RWPE2 (cell line): ENCODE data around the gene SNX5.

Source experiments
- ATAC-seq: fragments of 200-7000 bp; cut with Tn5 transposase; 3 replicates; pipeline ENCODE4 v1.9.1; 2021; ENCODE audit warnings: low read depth
- DNase-seq: peaks from one replicate; pipeline ENCODE4 v3.0.0-alpha.2; 2020; ENCODE audit warnings: low spot score
- H3K27ac ChIP-seq: fragments of 450-650 bp; 2 replicates; pipeline ENCODE4 v1.5.1; 2017; ENCODE audit warnings: mild to moderate bottlenecking; ENCODE audit not compliant: poor library complexity, severe bottlenecking
- H3K27me3 ChIP-seq: fragments of 250-450 bp; sonication (Bioruptor Pico); 2 replicates; pipeline ENCODE4 v1.5.1; 2021; ENCODE audit warnings: mild to moderate bottlenecking, moderate library complexity; ENCODE audit not compliant: insufficient read depth, poor library complexity, severe bottlenecking
- H3K36me3 ChIP-seq: fragments of 250-450 bp; sonication (Bioruptor Pico); 2 replicates; pipeline ENCODE4 v1.5.1; 2020; ENCODE audit warnings: low read depth, mild to moderate bottlenecking, moderate library complexity
- H3K4me1 ChIP-seq: fragments of 250-450 bp; sonication (Bioruptor Pico); 2 replicates; pipeline ENCODE4 v1.5.1; 2021; ENCODE audit warnings: mild to moderate bottlenecking, moderate library complexity; ENCODE audit not compliant: insufficient read depth, poor library complexity, severe bottlenecking
- H3K4me3 ChIP-seq: fragments of 250-450 bp; sonication (Bioruptor Pico); 2 replicates; pipeline ENCODE4 v1.5.1; 2021; ENCODE audit warnings: mild to moderate bottlenecking, moderate library complexity; ENCODE audit not compliant: severe bottlenecking
- H3K9me3 ChIP-seq: fragments of 250-450 bp; sonication (Bioruptor Pico); 2 replicates; pipeline ENCODE4 v1.5.1; 2021; ENCODE audit warnings: mild to moderate bottlenecking, moderate library complexity; ENCODE audit not compliant: severe bottlenecking
- CTCF ChIP-seq: fragments of 450-650 bp; IDR thresholded peaks from one replicate; pipeline ENCODE4 v1.5.1; 2017; ENCODE audit warnings: mild to moderate bottlenecking, moderate library complexity; ENCODE audit not compliant: poor library complexity, severe bottlenecking

The SNX5 gene

DNA sequence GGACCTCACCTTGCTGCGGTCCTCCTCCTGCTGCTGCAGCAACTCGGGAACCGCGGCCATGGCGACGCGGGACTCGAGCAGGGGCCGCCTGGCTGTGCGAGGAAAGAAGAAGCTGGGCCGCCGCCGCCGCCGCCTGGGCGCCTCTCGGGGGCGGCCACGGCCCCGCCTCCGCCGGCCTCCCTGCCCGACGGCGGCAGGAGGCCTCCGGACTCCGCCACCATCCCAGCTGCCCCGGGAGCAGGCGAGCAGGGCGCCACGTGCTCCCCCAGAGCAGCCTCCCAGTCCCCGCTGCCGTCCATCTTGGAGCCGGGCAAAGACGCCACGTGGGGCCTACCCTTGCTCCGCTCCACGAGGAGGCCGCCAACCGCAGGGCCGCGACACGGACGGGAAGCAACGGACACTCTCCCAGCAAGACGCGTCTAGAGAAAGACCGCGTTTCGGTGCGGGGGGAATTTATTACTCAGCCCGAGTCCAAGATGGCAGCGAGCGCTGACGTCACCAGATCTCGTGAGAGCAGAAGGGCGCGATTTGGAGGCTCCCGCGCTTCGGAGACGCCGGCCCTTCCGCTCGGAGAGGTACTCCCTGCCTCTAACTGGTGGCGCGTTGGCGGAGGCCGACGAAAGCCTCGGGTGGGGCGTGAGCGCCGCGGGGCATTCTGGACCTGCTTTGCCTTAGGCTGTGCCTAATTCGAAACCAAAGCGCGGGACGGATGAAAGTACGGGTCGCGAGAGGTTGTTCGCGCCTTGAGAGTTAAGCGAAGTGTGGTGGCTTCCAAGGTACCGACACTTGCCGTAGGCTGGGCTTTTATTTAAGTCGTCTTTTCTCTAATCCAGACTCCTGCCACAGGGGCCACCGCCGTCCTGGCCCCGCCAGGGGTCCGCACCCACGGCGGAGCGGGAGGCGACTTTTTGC lies at the start of gene SNX5, which contains the start of gene MGME1:
Gene SNX5, minus strand, starts transcription at position 429 of the 912 bp plus-strand sequence. Its CDS starts 369 bp downstream, at position 60.
Gene MGME1, plus strand, starts transcription at position 653 of the 912 bp plus-strand sequence. CDS start 842 bp downstream, outside the sequence.
- peak; percentile 76 for ATAC-seq

DNA sequence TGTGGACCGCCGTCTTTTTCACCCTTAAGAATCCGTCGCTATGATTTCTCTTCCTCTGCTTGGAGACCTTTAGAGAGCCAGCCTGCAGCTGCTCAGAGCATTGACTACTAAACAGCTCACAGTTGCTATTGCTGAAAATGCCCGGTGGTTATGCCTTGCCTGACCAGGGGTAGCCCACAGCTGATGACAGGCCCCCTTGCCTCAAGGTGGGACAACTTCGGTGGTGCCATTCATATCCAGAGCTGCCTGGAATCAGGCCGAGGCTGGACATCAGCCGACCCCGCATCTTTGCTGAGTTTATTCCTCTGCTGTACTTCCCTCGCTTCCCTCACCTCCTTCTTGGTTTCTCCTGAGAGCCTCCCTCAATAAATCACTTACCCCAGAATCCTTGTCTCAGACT lies 49.5 kb upstream of the SNX5 start:
- H3K27me3 ChIP-seq: no peaks in the 10 kb centered on the region
- no peak overlapping the region for H3K27ac ChIP-seq
- ATAC-seq (no peak), DNase-seq (no peak)
- peaks cover 5% of the 10 kb centered on the region for H3K36me3 ChIP-seq
- no peak overlapping the region for H3K4me3 ChIP-seq
- H3K4me1 ChIP-seq: no peaks in the 10 kb centered on the region
- no peak for TF ChIP-seq CTCF
- H3K9me3 ChIP-seq: no peaks in the 10 kb centered on the region

More for the DNA sequence above, at the start of gene SNX5, which contains the start of gene MGME1:
- Histone ChIP-seq H3K27me3 (no peaks in the 10 kb centered on the region), H3K4me1 (peaks cover 38% of the 10 kb centered on the region), H3K36me3 (peaks cover 64% of the 10 kb centered on the region), H3K27ac (peak within 1 kb of the TSS; percentile 87), H3K4me3 (peak within 1 kb of the TSS; percentile 82), H3K9me3 (no peaks in the 10 kb centered on the region)
- no peak for TF ChIP-seq CTCF
- peak; percentile 100 for DNase-seq

- no peak for DNase-seq
- Histone ChIP-seq H3K36me3 (peaks cover 5% of the 10 kb centered on the region), H3K9me3 (no peaks in the 10 kb centered on the region), H3K27me3 (no peaks in the 10 kb centered on the region), H3K27ac (no peak overlapping the region), H3K4me3 (no peak overlapping the region), H3K4me1 (no peaks in the 10 kb centered on the region)
- no peak for ATAC-seq
- TF ChIP-seq CTCF: no peak
Measured at GRCh38 chr20:18016772-18017171, 48.2 kb upstream of the SNX5 start.

- ATAC-seq: no peak
- H3K4me1 ChIP-seq: no peaks in the 10 kb centered on the region
- H3K27me3 ChIP-seq: no peaks in the 10 kb centered on the region
- H3K36me3 ChIP-seq: no peaks in the 10 kb centered on the region
- no peaks in the 10 kb centered on the region for H3K9me3 ChIP-seq
- DNase-seq: no peak
- no peak overlapping the region for H3K27ac ChIP-seq
- TF ChIP-seq CTCF: no peak
- H3K4me3 ChIP-seq: no peak overlapping the region
Measured at GRCh38 chr20:18014411-18014810, 45.8 kb upstream of the SNX5 start.

- Histone ChIP-seq H3K36me3 (no peaks in the 10 kb centered on the region), H3K4me3 (no peak overlapping the region), H3K4me1 (no peaks in the 10 kb centered on the region), H3K9me3 (no peaks in the 10 kb centered on the region), H3K27me3 (no peaks in the 10 kb centered on the region), H3K27ac (no peak overlapping the region)
- ATAC-seq (no peak), DNase-seq (no peak)
- no peak for TF ChIP-seq CTCF
Measured at GRCh38 chr20:18012901-18013300, 44.3 kb upstream of the SNX5 start.
